Measurements from ENCODE around the gene SNRPD1. TPM values are rescaled to one million over a fixed set of nuclear protein-coding genes. Genes with fewer than 3 reads are reported as not detected.

SNRPD1 gene
- total and polyA plus RNA-seq, 2 donors (not counting 3 experiments of a cell fraction or from before 2014, with no cell fraction given): 16.6 to 97.3 TPM

DNA sequence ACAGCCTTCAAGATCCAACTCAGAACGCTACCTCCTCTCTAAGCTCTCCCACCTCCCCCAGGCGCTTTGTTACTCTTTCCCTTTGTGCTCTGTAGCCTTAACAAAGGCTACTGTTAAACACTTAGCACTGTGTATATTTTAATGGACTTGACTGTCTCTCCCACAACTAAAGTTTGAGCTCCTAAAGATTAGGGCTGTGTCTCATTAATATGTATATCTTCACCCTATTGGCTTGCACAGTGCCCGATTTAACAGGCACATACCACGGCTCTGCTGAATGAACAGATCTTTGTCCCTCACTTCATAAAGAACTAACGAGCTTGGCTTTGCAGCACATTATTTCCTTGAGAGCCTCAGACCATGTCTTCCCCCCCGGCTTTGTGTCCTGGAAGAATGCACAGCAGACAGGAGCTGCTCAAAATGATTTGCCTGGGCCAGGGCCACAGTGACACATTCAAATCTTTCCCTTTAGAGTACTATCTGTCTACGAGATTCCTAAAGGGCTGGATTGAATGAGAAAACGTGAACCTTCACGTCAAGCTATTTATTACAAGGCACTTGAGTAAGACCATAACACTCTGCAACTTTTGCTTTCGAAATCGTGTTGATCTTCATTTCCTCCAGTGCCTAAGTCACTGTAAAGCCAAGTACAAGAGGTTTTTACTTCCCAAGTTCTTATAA is 70.4 kb downstream of the SNRPD1 start:
- H3K4me2 ChIP-seq (ENCODE audit: insufficient read depth, low read length): peak overlapping the region; percentile 55

More for the DNA sequence above, 70.4 kb downstream of the SNRPD1 start:
- FAIRE-seq (no peak), DNase-seq (ENCODE audit: low read depth, low spot score) (peak; percentile 74)
- POLR2A ChIA-PET: interaction anchor here (0.7 kb wide), 1 partner anchor 63 kb away, joined by 3 read pairs; no protein-coding TSS in a partner anchor
- dilution Hi-C loops (cut with MboI; ENCODE audit: extremely low pct_ligation_motif_present, low sequenced_read_pairs): no loop called here
- Histone ChIP-seq H3K9me1 (replicated peaks; ENCODE audit: control insufficient read depth, extremely low read depth, insufficient read depth, low read length) (no peaks in the 10 kb centered on the region), H3K79me2 (ENCODE audit: control insufficient read depth, insufficient read depth, low read length) (no peaks in the 10 kb centered on the region), H3K27ac (ENCODE audit: insufficient read depth, low read depth, low read length) (peak overlapping the region; percentile 48), H3K9ac (replicated peaks; ENCODE audit: extremely low read depth, insufficient read depth, low read length) (peak overlapping the region; percentile 41), H4K20me1 (replicated peaks; ENCODE audit: control insufficient read depth, extremely low read depth, insufficient read depth, low read length) (no peaks in the 10 kb centered on the region), H3K27me3 (ENCODE audit: control insufficient read depth in 2 of 2, insufficient read depth in 2 of 2, low read length in 2 of 2) (no peaks in the 10 kb centered on the region), H3K4me3 (replicated peaks in 1 of 3; ENCODE audit: insufficient read depth in 1 of 3, low read depth in 1 of 3, low read length in 3 of 3) (peak overlapping the region in 1 of 3 experiments; percentile 40), H3K36me3 (ENCODE audit: control insufficient read depth in 2 of 2, extremely low read depth in 1 of 2, insufficient read depth in 2 of 2, low read length in 2 of 2) (no peaks in the 10 kb centered on the region), H3K9me3 (replicated peaks; ENCODE audit: control insufficient read depth, insufficient read depth, low read length) (no peaks in the 10 kb centered on the region), H2AFZ (ENCODE audit: low read depth, low read length) (peak overlapping the region; percentile 95), H3K4me1 (ENCODE audit: control insufficient read depth, extremely low read depth, insufficient read depth, low read length) (peaks cover 12% of the 10 kb centered on the region)
- TF ChIP-seq JUN (IDR thresholded peaks at IDR 0.05; ENCODE audit: borderline replicate concordance, insufficient read depth, insufficient read length, low read depth) (no peak), POLR2A (IDR thresholded peaks at IDR 0.05; ENCODE audit: low read depth, low read length) (no peak), FOS (IDR thresholded peaks at IDR 0.05; ENCODE audit: borderline replicate concordance, insufficient read depth, low read length) (no peak), EZH2 (IDR thresholded peaks at IDR 0.05; ENCODE audit: borderline replicate concordance, low read depth, low read length, severe bottlenecking) (no peak), MYC (IDR thresholded peaks at IDR 0.05; ENCODE audit: low read depth, low read length) (no peak), POLR2AphosphoS5 (IDR thresholded peaks at IDR 0.05; ENCODE audit: insufficient read depth, low read depth, low read length) (no peak), GATA2 (IDR thresholded peaks at IDR 0.05; ENCODE audit: insufficient read depth, insufficient read length, low read depth, low read length) (no peak)
- TF ChIP-seq, protein P1, sequence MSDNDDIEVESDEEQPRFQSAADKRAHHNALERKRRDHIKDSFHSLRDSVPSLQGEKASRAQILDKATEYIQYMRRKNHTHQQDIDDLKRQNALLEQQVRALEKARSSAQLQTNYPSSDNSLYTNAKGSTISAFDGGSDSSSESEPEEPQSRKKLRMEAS (IDR thresholded peaks at IDR 0.05; ENCODE audit: insufficient read depth, insufficient read length): no peak
- TF ChIP-seq, protein P2, sequence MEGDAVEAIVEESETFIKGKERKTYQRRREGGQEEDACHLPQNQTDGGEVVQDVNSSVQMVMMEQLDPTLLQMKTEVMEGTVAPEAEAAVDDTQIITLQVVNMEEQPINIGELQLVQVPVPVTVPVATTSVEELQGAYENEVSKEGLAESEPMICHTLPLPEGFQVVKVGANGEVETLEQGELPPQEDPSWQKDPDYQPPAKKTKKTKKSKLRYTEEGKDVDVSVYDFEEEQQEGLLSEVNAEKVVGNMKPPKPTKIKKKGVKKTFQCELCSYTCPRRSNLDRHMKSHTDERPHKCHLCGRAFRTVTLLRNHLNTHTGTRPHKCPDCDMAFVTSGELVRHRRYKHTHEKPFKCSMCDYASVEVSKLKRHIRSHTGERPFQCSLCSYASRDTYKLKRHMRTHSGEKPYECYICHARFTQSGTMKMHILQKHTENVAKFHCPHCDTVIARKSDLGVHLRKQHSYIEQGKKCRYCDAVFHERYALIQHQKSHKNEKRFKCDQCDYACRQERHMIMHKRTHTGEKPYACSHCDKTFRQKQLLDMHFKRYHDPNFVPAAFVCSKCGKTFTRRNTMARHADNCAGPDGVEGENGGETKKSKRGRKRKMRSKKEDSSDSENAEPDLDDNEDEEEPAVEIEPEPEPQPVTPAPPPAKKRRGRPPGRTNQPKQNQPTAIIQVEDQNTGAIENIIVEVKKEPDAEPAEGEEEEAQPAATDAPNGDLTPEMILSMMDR (IDR thresholded peaks at IDR 0.05; ENCODE audit: extremely low read depth in 1 of 2, insufficient read depth in 1 of 2, low read depth in 1 of 2, low read length in 2 of 2): no peak
- CTCF ChIA-PET: interaction anchor here (0.6 to 2.3 kb wide), 7 partner anchors 9 to 138 kb away, joined by 3 to 11 read pairs (median 3); no protein-coding TSS in a partner anchor
- intact Hi-C loops (cut with micrococcal nuclease): loop anchor here (2.0 kb wide), 1 partner anchor 20 kb away; no protein-coding TSS in a partner anchor
- BruUV-seq (replicated peaks): no TSS peak

Small RNA genes lying within 50 kb of the gene (microRNA-seq; reads per million reads assigned to microRNA genes)
- not detected for gene MIR320C1 (ENCODE audit: borderline number of aligned reads, borderline replicate concordance)

Small RNA genes lying within 50 kb of the gene (small RNA-seq; reads per million reads assigned to genes)
- gene MIR320C1 (ENCODE audit: insufficient read depth, insufficient read length, low read depth, low replicate concordance): not detected

Other genes starting within 250 kb of the SNRPD1 start
- 9.1 and 12.0 TPM in 2 replicates for gene ESCO1, start 11.6 kb upstream of the SNRPD1 start, total RNA-seq
- 1.3 and 2.1 TPM in 2 replicates for gene ESCO1, start 11.6 kb upstream of the SNRPD1 start, polyA plus RNA-seq
- gene ABHD3, start 92.5 kb downstream of the SNRPD1 start, total RNA-seq: 10.0 and 14.9 TPM in 2 replicates
- gene ABHD3, start 92.5 kb downstream of the SNRPD1 start, polyA plus RNA-seq: 5.7 and 6.3 TPM in 2 replicates
- gene MIB1, start 128.5 kb downstream of the SNRPD1 start, total RNA-seq: 37.5 and 40.6 TPM in 2 replicates
- 4.3 and 6.3 TPM in 2 replicates for gene MIB1, start 128.5 kb downstream of the SNRPD1 start, polyA plus RNA-seq

Data from endothelial cell of umbilical vein (primary cell).